ENCODE data around the gene RAB34.
A peak's percentile ranks its signal among the peaks of the same experiment; 100 is the strongest.

Gene RAB34

GRCh38 chr17:28684963-28685362 lies 32.7 kb downstream of the RAB34 start:
- H3K9me3 ChIP-seq (ENCODE audit: control insufficient read depth, low read length): no peaks in the 10 kb centered on the region
- H3K27me3 ChIP-seq (replicated peaks; ENCODE audit: control insufficient read depth, insufficient read depth, low read length): no peaks in the 10 kb centered on the region
- peak; percentile 6 for DNase-seq (ENCODE audit: low read depth)
- peaks cover 13% of the 10 kb centered on the region for H3K4me1 ChIP-seq (ENCODE audit: control insufficient read depth, insufficient read depth, low read length)
- no peak overlapping the region for H3K4me3 ChIP-seq (ENCODE audit: low read length)
- no peak overlapping the region for H3K9ac ChIP-seq (ENCODE audit: low read length)
- H3K36me3 ChIP-seq (ENCODE audit: control insufficient read depth, insufficient read depth, low read length, severe bottlenecking): peaks cover 96% of the 10 kb centered on the region

DNA sequence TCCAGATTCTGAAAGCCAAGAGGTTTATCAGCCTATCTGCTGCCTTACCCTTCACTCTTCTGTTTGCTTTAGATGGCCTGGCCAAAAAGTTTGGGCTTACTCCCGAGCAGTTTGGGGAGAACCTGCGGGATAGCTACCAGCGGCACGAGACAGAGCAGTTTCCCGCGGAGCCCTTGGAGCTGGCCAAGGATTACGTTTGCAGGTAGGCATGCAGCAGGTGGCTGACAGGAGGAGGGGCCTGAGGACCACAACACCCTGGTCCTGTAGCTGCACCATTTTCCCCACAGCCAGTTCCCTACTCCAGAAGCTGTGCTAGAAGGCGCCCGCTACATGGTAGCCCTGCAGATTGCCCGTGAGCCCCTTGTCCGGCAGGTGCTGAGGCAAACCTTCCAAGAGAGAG lies 35.0 kb downstream of the RAB34 start:
- H3K27me3 ChIP-seq (replicated peaks; ENCODE audit: control insufficient read depth, insufficient read depth, low read length): no peaks in the 10 kb centered on the region
- H3K36me3 ChIP-seq (ENCODE audit: control insufficient read depth, insufficient read depth, low read length, severe bottlenecking): peaks cover 95% of the 10 kb centered on the region
- no peak for DNase-seq (ENCODE audit: low read depth)
- H3K9ac ChIP-seq (ENCODE audit: low read length): no peak overlapping the region
- no peaks in the 10 kb centered on the region for H3K9me3 ChIP-seq (ENCODE audit: control insufficient read depth, low read length)
- H3K4me1 ChIP-seq (ENCODE audit: control insufficient read depth, insufficient read depth, low read length): peaks cover 13% of the 10 kb centered on the region
- no peak overlapping the region for H3K4me3 ChIP-seq (ENCODE audit: low read length)

DNA sequence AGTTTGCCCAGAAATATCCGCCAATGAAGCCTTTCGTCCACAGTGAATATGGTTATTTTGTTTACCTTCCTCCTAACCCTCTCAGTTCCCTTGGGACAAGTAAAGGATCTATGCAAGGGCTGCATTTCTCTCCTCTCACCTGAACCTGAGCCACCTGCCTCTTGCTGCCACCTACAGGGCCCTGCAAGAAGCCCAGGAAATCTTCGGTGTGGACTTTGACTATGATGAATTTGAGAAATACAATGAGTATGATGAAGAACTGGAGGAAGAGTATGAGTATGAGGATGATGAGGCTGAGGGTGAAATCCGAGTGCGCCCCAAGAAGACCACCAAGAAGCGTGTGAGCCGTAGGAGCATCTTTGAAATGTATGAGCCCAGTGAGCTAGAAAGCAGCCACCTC lies 41.7 kb downstream of the RAB34 start:
- no peak for DNase-seq (ENCODE audit: low read depth)
- Histone ChIP-seq H3K4me1 (ENCODE audit: control insufficient read depth, insufficient read depth, low read length) (no peaks in the 10 kb centered on the region), H3K36me3 (ENCODE audit: control insufficient read depth, insufficient read depth, low read length, severe bottlenecking) (peaks cover 96% of the 10 kb centered on the region), H3K9ac (ENCODE audit: low read length) (no peak overlapping the region), H3K9me3 (ENCODE audit: control insufficient read depth, low read length) (no peaks in the 10 kb centered on the region), H3K4me3 (ENCODE audit: low read length) (no peak overlapping the region), H3K27me3 (replicated peaks; ENCODE audit: control insufficient read depth, insufficient read depth, low read length) (no peaks in the 10 kb centered on the region)

DNA sequence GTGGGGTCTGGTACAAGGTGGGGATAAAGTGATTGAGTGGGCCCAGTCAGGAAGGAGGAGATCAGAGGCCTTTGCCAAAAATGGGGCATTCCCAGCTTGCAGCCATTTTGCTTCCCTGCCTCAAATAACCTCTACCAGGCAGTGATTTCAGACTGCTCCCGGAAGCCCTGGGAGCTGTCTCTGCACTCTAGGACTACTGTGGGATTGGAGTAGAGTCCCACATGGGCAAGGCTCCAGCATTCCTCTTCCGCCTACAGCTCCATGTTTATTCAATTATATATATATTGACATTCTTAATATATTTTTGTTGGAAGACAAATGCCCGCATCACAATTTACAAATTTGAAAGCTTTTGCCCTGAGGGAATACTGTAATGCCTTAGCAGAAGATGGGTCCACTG lies 42.2 kb downstream of the RAB34 start:
- Histone ChIP-seq H3K4me1 (ENCODE audit: control insufficient read depth, insufficient read depth, low read length) (no peaks in the 10 kb centered on the region), H3K4me3 (ENCODE audit: low read length) (no peak overlapping the region), H3K9me3 (ENCODE audit: control insufficient read depth, low read length) (no peaks in the 10 kb centered on the region), H3K9ac (ENCODE audit: low read length) (no peak overlapping the region), H3K27me3 (replicated peaks; ENCODE audit: control insufficient read depth, insufficient read depth, low read length) (no peaks in the 10 kb centered on the region), H3K36me3 (ENCODE audit: control insufficient read depth, insufficient read depth, low read length, severe bottlenecking) (peaks cover 94% of the 10 kb centered on the region)
- peak; percentile 11 for DNase-seq (ENCODE audit: low read depth)

DNA sequence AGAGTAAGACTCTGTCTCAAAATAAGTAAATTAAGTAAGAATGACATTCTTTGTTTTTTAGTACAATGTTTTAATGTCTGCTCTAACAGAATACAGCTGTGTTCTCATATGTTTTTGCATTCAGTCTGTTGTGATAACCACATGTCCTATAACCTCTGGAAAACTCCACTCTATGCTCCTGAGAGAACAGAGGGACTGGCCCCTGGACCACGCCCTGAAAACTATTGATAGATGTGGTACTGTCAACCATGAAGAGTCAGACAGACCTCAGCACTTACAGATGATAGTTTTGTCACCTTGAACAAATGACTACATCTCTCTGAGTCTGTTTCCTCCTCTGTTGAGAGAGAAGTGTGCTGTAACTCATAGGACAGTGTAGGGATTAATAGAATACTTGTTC lies 47.8 kb downstream of the RAB34 start:
- no peak for DNase-seq (ENCODE audit: low read depth)
- peaks cover 3% of the 10 kb centered on the region for H3K4me1 ChIP-seq (ENCODE audit: control insufficient read depth, insufficient read depth, low read length)
- H3K9ac ChIP-seq (ENCODE audit: low read length): no peak overlapping the region
- H3K27me3 ChIP-seq (replicated peaks; ENCODE audit: control insufficient read depth, insufficient read depth, low read length): no peaks in the 10 kb centered on the region
- H3K9me3 ChIP-seq (ENCODE audit: control insufficient read depth, low read length): no peaks in the 10 kb centered on the region
- H3K36me3 ChIP-seq (ENCODE audit: control insufficient read depth, insufficient read depth, low read length, severe bottlenecking): peaks cover 67% of the 10 kb centered on the region
- no peak overlapping the region for H3K4me3 ChIP-seq (ENCODE audit: low read length)

DNA sequence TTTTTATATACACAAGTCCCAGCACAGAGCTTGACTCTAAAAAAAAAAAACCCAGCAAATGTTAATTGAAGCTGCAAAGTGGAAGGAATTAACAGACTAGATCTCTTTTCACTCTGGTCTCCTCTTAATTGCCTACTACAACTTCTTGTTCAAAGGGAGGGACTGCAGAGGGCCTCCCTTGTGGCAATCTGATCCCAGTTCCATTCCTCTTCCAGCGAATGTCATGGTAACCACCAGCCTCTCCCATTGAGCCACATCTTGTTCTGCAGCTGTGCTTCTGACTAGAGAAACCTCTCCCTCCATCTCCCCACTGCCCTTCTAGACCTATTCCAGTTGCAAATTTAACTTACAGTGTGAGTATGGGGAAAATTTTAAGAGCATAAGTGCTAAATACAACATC lies 49.8 kb downstream of the RAB34 start:
- Histone ChIP-seq H3K36me3 (ENCODE audit: control insufficient read depth, insufficient read depth, low read length, severe bottlenecking) (peaks cover 50% of the 10 kb centered on the region), H3K4me1 (ENCODE audit: control insufficient read depth, insufficient read depth, low read length) (peaks cover 16% of the 10 kb centered on the region), H3K4me3 (ENCODE audit: low read length) (no peak overlapping the region), H3K9me3 (ENCODE audit: control insufficient read depth, low read length) (no peaks in the 10 kb centered on the region), H3K27me3 (replicated peaks; ENCODE audit: control insufficient read depth, insufficient read depth, low read length) (no peaks in the 10 kb centered on the region), H3K9ac (ENCODE audit: low read length) (no peak overlapping the region)
- DNase-seq (ENCODE audit: low read depth): peak; percentile 19

DNA sequence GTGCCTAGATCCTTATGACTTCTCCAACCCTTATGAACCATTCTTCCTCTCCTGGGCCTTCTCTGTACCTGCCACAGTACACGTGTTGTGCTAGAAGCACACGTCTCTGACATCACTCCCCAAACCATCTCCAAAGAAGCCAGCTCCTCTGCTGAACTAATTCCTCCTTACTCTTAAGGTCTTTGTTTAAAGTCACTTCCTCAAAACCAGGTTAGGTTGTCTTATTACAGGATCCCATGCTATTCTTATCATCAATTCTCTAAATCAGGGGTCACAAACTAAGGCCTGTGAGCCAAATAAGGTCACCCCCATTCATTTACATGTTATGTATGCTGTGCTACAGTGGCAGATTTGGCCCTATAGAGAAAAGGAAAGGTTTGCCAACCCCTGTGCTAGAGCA lies 51.7 kb downstream of the RAB34 start:
- Histone ChIP-seq H3K9ac (ENCODE audit: low read length) (no peak overlapping the region), H3K4me3 (ENCODE audit: low read length) (no peak overlapping the region), H3K4me1 (ENCODE audit: control insufficient read depth, insufficient read depth, low read length) (peaks cover 20% of the 10 kb centered on the region), H3K36me3 (ENCODE audit: control insufficient read depth, insufficient read depth, low read length, severe bottlenecking) (peaks cover 31% of the 10 kb centered on the region), H3K9me3 (ENCODE audit: control insufficient read depth, low read length) (no peaks in the 10 kb centered on the region), H3K27me3 (replicated peaks; ENCODE audit: control insufficient read depth, insufficient read depth, low read length) (no peaks in the 10 kb centered on the region)
- no peak for DNase-seq (ENCODE audit: low read depth)

All from adipocyte (in vitro differentiated cells).